ENCODE data around the gene RIF1. TPM values are rescaled to one million over a fixed set of nuclear protein-coding genes. Genes with fewer than 3 reads are reported as not detected.

Gene RIF1
- total and polyA plus RNA-seq, 12 donors, result 2.0 to 19.3 (median 14.5) TPM

DNA sequence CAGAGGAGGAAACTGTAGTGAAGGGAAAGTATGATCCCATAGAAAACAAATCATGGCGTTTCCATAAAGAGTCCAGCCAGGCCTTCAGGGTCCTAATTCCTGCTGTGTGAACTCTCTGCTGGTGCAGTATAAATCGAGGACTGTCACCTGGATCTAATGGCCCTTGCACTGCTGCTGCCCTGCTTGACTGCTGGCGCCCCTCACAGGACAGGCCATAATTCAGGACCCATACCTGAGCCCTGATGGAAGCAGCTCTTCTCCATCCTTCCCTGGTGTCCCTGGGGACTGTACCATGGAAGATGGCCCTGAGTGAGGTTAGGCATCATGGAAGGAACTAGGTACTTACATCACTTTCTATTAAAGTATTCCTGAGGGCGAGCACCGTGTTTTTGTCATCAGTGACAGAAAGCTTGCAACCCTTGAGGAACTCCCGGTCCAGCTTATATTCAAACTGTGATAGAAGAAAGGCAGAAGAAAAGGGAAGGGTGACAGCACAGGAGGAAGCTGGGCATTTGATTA lies 116.9 kb downstream of the RIF1 start:
- TF ChIP-seq, protein P1, sequence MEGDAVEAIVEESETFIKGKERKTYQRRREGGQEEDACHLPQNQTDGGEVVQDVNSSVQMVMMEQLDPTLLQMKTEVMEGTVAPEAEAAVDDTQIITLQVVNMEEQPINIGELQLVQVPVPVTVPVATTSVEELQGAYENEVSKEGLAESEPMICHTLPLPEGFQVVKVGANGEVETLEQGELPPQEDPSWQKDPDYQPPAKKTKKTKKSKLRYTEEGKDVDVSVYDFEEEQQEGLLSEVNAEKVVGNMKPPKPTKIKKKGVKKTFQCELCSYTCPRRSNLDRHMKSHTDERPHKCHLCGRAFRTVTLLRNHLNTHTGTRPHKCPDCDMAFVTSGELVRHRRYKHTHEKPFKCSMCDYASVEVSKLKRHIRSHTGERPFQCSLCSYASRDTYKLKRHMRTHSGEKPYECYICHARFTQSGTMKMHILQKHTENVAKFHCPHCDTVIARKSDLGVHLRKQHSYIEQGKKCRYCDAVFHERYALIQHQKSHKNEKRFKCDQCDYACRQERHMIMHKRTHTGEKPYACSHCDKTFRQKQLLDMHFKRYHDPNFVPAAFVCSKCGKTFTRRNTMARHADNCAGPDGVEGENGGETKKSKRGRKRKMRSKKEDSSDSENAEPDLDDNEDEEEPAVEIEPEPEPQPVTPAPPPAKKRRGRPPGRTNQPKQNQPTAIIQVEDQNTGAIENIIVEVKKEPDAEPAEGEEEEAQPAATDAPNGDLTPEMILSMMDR (IDR thresholded peaks at IDR 0.05), result no peak
- no peak for DNase-seq
- no peak overlapping the region for H3K4me3 ChIP-seq
- 93% methylated on average over 6 of the region's 6 CpGs for WGBS, 2 donors
- H3K27ac ChIP-seq, result no peak overlapping the region
- no peaks in the 10 kb centered on the region for H3K27me3 ChIP-seq
- H3K36me3 ChIP-seq, result peaks cover 0 to 6% (median 0%) of the 10 kb centered on the region in 9 donors
- H3K9me3 ChIP-seq, result no peaks in the 10 kb centered on the region
- H3K4me1 ChIP-seq, result no peaks in the 10 kb centered on the region
- intact Hi-C loops (cut with DNase I), result no loop called here
- no peak for ATAC-seq

Small RNA genes within 50 kb of the gene (microRNA-seq; reads per million reads assigned to microRNA genes)
- 0 reads per million in 2 donors for gene MIR4773-1
- 0 reads per million in 2 donors for gene MIR4773-2

Other genes with a start within 250 kb of the RIF1 start
- 1 to 10 TPM in 9 of 10 donors, under 1 TPM in 1; 0.96 to 2.9 (median 1.8) TPM for gene RBM43, start 148.0 kb upstream of the RIF1 start, total RNA-seq
- gene RBM43, start 148.0 kb upstream of the RIF1 start, polyA plus RNA-seq, result 1 to 10 TPM; 1.1 to 1.7 TPM
- 10 to 100 TPM in 1 of 10 donors, 1 to 10 TPM in 9; 2.3 to 12.8 (median 3.6) TPM for gene NMI, start 120.2 kb upstream of the RIF1 start, total RNA-seq
- gene NMI, start 120.2 kb upstream of the RIF1 start, polyA plus RNA-seq, result 1 to 10 TPM; 3.7 to 4.8 TPM
- gene TNFAIP6, start 52.3 kb upstream of the RIF1 start, total RNA-seq, result 1 to 10 TPM in 9 of 10 donors, under 1 TPM in 1; 0.98 to 6.6 (median 2.0) TPM
- 1 to 10 TPM; 2.6 to 5.1 TPM for gene TNFAIP6, start 52.3 kb upstream of the RIF1 start, polyA plus RNA-seq

All from heart right ventricle (tissue), 16 donors.